Suprapubic skin (tissue), 4 donors: ENCODE data around the gene ASTN2.

Experiments used
- CTCF ChIP-seq, 2 donors: fragments of 200-600 bp in 1 of 2; fragments of 450-650 bp in 1 of 2; sonication (generic) in 1 of 2; IDR thresholded peaks; one replicate each; pipeline ENCODE4 v1.5.1; 2016 to 2019; ENCODE audit warnings: antibody characterized with exemption in 2 of 2, mild to moderate bottlenecking in 1 of 2, moderate library complexity in 1 of 2
- EP300 ChIP-seq: sonication (generic); formaldehyde crosslinking; IDR thresholded peaks from one replicate; pipeline ENCODE4 v1.6.1; 2017; ENCODE audit warnings: antibody characterized with exemption
- POLR2A ChIP-seq, 2 donors: fragments of 450-650 bp; IDR thresholded peaks; one replicate each; pipeline ENCODE4 v1.6.1; 2017; ENCODE audit warnings: antibody characterized with exemption in 2 of 2, mild to moderate bottlenecking in 2 of 2, moderate library complexity in 2 of 2
- POLR2AphosphoS5 ChIP-seq, 3 donors: sonication (generic); formaldehyde crosslinking; IDR thresholded peaks; one replicate each; pipeline ENCODE4 v1.6.1; 2017; ENCODE audit warnings: antibody characterized with exemption in 3 of 3

- TF ChIP-seq CTCF (IDR thresholded peaks at IDR 0.05) = no peak
- no peak for TF ChIP-seq EP300
- no peak for TF ChIP-seq POLR2A (IDR thresholded peaks at IDR 0.05)
- TF ChIP-seq POLR2AphosphoS5 (IDR thresholded peaks at IDR 0.05) = no peak
Observed at GRCh38 chr9:116979456-116979855, 435.4 kb downstream of the ASTN2 start.
